Iris pigment epithelial cell (primary cell): ENCODE measurements around the gene EEF1AKMT1.

ENCODE experiments used
- DNase-seq: peaks from one replicate; pipeline ENCODE4 v3.0.0-alpha.2; 2011; ENCODE audit warnings: low read depth

The EEF1AKMT1 gene, protein sequence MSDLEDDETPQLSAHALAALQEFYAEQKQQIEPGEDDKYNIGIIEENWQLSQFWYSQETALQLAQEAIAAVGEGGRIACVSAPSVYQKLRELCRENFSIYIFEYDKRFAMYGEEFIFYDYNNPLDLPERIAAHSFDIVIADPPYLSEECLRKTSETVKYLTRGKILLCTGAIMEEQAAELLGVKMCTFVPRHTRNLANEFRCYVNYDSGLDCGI

DNA sequence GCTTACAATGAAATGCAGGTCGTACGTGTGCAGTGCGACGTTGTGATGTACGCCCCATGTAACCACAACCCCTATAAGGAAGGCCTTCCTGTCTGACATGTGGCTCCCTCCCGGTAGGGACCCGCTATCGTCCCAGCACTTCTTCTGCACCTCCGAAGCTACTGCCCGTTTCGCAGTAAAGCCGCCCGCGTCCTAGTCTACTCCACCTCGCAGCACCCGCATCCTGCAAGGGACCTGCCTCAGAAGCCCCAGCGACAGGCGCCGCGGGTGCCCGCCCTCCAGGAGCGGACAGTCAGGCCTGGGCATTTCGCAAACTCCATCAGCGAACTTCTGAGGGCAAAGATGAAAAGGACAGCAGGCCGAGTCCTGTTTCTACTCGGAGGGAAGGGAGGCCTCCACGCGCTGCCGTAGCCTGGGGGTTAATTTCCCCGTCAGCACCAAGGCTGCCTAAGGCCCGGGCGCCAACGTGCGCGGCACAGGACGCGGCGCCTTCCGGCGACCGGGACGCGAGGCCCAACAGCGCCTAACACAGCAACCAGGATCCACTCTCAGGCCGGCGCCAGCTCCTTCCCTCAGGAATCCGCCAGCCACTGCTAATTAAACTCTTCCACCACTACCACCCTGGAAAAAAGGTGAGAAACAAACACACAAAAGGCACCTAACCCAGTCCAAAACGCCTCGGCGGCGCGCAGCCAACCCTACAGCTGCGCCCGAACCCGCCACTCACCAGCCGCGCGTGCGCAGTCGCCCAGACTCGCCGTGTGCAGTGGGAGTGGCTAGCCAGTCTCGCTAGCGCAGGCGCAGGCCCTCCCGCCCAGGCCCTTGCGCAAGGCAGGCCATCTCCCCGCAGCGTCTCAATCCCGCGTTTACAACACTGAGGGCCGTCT, at the start of gene EEF1AKMT1:
Gene EEF1AKMT1 (minus strand): TSS at position 768 of the 887 bp plus-strand sequence. CDS start 16,363 bp downstream, outside the sequence.
- peak; percentile 94 for DNase-seq

DNA sequence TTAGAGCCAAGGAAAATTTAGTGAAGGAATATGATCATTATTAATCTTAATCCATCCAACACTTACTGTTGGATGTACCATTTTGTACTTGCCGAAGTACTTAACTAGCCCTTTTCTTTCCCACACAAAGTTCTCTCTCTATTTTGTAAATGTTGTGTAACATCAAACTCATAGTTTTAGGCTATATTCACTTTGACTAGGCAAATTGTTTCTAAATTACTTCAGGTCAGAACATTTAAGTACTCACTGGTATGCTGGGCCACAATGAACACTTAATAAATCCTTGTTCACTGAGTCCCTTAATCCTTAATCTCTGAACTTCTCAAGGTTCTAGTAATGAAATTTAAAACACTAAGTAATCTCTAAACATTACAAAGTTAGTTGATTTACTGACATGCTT, 49.3 kb upstream of the EEF1AKMT1 start:
- peak; percentile 16 for DNase-seq

DNA sequence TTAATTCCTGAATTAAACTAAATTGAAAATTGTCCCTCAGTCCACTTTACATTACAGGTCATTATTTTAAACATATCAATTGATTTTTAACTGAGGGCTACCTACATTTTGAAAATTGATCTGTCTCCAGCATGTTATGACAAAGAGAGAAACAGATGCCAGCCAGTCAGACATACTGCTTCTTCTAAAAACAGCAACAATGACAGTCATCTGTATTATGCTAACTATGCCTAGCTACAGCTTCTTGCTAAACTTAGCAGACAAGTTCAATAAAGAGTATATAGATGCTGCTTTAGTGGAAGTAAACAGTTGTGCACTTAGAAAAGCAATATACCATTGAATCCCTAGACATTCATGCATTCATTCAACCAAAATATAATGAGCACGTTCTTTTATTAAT, 48.6 kb upstream of the EEF1AKMT1 start:
- DNase-seq, result no peak

DNA sequence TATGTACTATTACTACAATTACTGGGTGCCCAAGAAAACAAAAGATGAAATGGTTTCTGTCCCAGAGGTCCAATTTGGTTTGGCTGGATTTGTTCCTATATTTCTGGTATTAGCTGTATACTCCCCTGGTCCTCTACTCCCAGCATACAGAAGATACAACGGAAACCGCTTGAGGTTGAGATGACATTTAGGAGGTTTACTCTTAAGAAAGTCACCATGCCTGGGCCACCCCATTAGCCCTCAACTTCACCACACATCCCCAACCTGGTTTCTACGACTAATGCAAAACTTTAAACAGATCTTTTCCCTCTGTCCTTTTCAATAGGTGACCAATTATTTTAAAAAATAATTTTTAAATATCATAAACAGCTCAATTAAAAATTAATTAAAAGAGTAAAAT, 46.0 kb upstream of the EEF1AKMT1 start:
- DNase-seq, result no peak

DNA sequence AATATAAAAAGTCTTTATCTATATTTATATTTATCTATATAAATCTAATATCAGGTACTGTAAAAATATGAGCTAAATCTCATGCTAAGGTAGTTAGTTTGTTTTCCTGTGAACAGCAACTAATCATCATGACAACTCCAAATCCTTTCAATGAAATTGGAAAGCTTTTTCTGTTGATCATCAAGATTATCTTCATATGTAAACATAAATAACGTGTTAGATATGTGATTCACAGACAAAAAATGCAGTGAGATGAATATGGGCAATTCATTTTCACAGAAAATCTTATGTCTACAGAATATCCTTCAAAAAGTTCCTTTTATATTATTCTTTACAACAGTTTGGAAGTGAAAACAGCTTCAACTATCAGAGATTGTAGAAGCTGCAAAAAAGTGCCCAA, 41.7 kb upstream of the EEF1AKMT1 start:
- DNase-seq, result peak; percentile 32

DNA sequence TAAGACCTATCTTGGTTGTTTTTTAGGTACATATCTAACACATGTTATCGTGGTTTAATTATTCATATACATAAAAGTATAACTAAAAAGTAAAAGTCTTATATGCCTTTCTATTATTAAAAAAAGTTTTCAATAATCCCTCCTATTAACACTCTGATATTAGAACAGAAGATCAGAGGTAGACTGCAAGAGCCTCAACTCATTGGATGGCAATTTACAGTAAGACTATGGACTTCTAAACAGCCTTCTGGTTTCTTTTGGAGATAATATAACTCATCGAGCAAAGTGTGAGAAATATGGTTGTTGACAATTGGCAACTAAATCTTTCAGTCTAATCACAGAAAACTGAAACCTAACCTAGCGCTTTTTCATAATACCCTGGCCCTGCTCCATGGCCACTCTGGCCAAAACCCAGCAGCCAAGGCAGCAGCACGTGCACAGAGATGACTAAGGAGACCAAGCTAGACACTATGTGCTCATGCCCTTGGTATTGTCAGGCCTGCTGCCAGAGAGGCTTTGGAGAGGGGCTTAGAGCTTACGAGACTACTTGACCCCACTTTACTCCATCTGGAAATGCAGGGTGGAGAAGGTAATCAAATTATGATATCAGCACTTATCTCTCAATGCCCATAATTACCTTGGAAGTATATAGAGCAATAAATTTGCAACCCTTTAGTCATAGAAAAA, 40.6 kb upstream of the EEF1AKMT1 start:
- DNase-seq, result peak; percentile 98

DNA sequence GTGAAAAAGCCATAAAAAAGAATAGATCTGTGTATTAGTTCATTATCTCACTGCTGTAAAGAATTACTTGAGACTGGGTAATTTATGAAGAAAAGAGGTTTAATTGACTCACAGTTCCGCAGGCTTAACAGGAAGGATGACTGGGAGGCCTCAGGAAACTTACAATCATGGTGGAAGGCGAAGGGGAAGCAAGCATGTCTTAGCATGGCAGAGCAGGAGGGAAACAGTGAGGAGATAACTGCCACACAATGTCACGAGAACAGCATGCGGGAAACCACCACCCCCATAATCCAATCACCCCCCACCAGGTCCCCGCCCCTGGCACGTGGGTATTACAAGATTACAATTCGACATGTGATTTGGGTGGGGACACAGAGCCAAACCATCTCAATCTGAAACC, 39.1 kb upstream of the EEF1AKMT1 start:
- no peak for DNase-seq

DNA sequence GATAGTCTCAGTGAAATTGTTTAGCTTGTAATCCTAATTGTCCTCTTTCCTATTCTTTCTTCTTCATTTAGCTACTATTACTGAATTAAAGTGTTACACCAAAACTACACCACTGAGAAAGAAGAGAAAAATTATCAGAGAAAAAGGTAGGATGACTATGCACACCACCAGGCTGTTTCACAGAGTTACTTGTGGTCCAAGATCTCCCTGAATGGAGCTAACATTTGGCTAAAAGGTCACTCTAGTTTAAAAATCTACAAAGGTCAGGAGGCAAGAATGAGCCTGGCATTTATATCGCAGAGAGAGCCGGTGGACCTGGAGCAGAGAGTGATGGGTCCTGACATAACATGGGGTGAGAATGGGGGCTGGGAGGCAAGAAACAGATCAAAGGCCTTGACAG, 37.0 kb upstream of the EEF1AKMT1 start:
- no peak for DNase-seq

DNA sequence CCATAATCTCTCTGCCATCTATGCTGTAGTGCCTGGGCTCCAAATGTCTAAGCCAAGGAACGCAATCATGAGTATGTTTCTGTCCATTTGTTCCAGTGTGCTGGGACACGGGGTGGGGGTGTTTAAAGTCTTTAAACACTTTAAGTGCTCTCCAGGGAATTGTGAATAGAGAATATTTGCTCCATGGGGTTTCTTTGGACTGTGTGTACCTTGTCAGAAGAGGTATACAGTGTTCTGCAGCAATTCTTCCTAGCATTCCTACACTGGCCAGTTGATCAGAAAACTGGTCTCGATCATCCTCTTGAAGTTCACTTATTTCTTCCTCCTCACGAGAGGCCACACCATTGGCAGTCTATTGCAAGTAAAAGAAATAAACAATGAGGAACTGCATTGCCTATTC, 35.1 kb upstream of the EEF1AKMT1 start:
- no peak for DNase-seq

DNA sequence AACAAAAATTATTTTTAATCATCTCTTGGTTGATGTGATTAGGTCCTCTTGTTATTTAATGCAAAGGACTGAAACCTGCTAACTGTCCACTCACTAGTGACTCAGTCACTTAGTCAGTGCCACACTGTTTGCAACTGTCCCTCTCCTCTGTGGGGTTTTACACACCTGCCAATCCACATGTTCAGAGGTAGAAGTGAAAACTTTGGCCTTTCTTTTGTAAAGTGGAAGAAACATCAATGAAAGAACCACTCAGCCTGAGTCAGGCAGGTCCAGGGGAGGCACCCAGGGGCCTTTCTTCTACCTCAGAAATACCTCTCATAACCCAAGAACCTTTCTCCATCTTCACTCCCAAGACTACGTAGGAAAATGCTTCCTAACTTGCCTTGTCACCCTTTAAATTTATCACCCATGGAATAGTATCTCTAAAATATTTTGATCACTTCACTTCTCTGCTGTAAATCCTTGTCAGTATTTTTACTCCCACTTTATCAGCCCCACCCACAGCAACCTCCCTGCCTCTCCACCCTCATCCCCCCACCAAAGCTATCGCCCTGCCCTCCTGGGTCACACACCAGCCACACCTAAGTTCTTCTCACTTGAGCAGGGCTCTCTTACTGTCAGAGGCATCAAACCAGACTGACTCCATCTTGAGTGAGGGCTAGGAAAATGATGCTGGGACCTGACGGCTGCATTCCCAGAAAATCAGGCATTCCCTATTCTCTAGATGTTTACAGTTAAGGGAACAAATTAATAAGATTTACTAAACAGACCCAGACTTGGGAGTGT, 29.6 kb upstream of the EEF1AKMT1 start:
- DNase-seq, result no peak

DNA sequence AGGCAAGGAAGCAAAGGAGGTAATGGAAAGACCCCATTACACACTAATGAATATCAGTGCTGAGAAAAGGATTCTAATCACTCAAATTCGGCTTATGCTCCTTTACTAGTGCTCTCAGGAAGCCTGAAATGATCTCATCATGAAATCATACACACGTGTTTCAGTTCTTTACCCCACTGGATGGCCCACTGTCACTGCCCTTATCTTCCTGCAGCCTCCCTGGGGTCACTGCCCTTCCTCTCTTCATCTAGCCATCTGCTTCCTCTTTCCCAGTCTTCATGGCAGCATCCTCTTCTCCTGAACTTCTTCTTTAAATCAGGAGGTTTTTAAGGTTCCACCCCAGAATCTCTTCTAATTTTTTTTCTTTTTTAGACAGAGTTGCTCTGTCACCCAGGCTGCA, 27.9 kb upstream of the EEF1AKMT1 start:
- no peak for DNase-seq

DNA sequence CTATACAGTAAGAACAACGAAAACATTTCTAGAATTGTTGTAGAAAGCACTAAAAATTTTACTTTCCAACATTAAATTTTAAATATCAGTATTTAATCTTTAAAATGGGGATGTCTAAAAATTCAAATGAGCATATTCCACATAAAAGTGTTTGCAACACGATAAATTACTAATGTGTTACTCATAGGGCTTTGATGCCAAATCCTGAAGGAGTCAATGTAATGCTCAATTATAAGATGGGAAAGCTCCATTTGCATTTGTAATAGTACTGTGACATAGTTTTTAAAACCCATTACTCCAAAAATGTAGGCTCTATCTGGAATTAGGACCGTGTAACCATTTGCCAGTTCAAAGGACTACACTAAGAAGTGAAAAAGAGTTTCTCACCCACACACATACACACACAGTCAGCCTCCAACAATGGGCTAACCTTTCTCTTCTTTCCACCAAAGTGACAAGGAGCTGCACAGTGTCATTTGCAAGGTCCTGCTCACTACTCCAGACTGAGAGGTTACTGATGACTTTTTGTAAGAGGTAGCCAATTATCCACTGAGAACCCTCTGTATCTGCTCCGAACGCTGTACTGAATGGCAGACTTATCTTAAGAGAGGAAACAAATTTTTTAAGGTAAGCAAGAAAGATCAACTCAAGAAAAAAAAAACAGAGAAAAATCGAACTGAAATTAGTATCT, 26.1 kb upstream of the EEF1AKMT1 start:
- peak; percentile 31 for DNase-seq

DNA sequence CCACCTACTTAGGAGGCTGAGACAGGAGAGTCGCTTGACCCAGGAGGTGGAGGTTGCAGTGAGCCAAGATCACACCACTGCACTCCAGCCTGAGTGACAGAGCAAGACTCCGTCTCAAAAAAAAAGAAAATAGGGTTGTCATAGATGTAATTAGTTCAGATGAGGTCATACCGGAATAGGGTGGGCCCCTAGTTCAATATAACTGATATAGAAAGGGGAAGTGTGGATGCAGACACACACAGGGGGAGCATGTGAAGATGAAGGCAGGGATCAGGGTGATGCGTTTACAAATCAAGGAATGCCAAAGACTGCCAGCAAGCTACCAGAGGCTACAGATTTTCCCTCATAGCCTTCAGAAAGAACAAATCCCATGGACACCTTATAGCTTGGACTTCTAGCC, 24.3 kb upstream of the EEF1AKMT1 start:
- DNase-seq, result no peak

DNA sequence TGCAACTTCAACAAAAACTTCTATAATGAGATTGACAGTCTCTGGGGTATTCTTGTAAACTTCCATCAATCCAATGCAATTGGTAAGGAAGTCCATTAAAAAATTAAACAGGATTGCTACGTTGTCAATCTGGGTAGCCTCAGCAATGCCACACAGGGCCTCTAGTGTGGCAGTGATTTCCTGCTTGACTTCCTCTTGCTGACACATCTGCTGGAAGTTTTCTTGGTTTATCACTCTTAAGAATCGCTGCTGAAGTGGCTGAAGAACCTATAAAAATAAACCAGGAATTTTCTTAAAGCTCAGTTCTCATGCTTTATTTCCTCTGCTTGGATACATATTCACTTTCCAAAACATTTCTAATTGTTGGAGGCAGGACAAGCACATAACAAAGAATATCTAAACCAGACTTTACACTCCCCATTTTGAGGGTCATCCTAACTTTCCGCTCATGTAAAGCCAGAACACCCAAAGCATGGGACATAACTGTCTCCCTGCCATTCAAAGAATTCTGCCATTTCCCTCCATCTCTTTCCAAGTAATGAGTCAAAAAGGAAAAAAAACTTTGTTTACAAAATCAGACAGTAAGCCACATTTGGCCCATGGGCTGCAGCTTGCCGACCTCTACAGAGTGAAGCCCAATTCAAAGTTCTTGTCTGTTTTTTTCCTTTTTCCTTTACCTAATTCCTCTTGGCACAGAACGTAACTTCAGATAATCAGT, 23.2 kb upstream of the EEF1AKMT1 start:
- DNase-seq, result peak; percentile 45

DNA sequence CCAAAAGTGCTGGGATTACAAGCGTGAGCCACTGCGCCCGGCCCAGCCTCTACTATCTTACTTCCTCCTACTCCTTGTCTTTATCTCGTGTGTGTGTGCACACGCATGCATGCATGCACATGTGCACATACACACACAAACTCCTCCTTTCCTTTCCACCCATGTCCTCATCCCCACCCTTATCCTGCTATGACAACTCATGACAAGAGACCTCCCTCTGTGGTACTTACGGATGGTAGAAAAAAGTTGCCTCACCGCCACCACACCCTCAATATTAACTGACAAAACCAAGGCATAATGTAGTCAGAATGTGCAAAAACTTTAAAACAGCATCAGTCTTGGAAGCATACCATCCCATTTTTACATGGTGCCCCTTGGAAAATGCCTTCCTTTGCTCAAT, 15.9 kb upstream of the EEF1AKMT1 start:
- no peak for DNase-seq

DNA sequence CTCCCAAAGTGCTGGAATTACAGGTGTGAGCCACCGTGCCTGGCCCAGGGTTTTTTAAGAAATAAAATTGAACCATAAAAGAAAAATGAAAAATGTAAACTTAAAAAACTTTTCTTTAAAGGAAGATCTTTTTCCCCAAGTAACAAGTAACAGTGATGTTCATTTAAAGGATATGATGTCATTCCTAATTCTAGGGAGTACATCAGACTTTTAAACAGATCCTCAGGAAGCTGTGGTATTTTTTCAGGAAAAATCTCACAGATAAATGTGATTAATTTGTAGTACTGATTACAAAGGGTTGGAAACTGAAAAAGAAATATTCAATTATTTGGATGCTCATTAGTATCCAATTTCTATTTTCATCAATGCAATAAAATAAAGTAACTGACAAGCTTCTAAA, 14.6 kb upstream of the EEF1AKMT1 start:
- no peak for DNase-seq

DNA sequence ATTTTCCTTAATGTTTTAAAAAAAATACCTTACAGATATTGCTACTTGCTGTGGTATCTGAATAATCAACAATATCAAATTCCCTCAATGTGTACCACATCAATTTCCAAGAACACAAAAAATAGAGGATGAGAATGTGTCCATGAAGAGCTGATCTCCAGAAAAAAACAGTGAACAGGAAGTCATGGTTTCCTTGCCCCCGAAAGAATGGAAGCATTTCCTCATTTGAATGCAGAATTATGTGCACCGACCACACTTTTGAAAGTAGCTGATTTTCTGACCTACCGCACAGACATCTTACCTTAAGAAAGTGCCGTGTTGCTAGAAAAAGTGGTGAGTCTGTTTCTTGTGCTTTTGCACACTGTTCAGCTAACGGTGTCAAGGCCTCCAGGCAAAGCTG, 13.4 kb upstream of the EEF1AKMT1 start:
- DNase-seq, result no peak

DNA sequence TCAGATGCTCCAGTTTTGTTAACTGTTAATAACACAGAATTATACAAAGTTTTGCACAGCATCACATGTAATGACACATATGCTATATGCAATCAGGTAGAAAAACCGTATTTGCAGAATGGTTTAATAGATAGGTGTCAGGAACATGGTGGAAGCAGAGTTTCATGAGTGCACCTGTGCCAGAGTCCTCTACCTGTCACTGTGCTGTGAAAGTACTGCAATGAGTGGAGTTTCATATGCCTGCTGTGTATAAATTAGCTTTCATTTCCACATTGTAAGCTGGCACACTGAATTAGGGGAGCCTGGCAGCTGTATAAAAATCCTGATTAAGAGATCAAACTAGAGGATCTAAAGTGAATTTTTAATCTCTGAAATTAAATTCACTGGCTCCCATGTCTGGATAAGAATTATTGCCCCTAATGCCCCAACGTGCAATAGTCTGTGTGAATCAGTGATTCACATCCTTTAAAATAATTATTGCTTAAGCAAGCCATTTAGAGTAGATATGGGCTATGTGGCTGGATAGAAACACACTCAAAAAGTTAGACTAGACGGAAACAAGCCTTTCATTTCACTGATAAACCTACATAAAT, 8.5 kb upstream of the EEF1AKMT1 start:
- no peak for DNase-seq

DNA sequence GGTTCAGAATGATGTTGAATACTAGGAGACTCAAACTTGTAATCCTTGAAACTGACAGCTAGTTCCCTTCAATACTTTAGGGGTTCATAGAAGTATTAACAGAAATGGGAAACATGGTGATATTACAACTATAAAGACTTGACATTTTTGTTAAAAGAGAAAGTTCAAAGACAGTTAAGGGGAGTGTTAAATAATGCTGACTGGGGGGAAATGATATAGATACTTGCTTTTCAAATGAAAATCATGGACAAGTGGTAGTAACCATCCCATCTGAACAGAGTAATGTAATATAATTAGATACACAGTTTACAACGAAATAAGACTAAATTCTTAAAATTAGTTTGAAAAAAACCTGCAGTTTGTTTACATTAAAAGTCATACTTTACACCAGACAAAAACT, 6.6 kb upstream of the EEF1AKMT1 start:
- no peak for DNase-seq

DNA sequence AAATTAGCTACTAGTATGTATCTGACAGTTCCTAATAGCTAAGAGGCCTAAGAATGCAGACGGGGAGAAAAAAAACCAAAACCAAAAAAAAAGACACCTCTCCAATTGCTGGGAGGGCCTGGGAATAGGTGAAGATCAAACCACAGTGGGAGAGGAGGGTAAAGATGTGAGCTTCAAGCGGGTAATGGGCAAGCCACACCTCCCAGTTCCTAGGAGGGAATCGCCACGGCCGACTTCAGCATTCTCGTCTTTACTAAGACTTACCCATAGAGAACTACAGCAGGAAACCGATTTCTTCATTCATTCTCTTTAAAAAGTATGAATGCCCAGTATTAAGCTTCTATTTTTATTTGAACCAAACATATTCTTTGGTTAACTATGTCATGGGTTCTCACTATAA, 5.6 kb upstream of the EEF1AKMT1 start:
- DNase-seq, result no peak

DNA sequence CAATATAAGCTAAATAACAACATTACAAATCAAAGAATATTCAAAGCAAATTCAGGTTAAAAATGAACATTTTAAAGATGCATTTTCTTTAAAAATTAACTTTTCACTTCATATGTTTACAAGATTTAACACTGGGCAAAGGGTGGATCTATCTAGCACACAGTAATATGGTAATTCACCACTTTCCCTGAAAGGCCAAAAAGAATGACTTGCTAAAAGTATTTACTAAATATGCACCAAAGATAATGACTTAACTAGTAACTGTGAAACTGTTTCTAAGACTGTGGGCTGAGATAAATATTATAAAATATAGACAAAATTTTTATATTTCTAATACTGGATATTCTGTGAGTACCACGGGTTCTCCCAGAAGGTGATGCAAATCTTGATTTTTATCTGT, 4.5 kb upstream of the EEF1AKMT1 start:
- no peak for DNase-seq
